ENCODE data around the gene SMG1.

DNA sequence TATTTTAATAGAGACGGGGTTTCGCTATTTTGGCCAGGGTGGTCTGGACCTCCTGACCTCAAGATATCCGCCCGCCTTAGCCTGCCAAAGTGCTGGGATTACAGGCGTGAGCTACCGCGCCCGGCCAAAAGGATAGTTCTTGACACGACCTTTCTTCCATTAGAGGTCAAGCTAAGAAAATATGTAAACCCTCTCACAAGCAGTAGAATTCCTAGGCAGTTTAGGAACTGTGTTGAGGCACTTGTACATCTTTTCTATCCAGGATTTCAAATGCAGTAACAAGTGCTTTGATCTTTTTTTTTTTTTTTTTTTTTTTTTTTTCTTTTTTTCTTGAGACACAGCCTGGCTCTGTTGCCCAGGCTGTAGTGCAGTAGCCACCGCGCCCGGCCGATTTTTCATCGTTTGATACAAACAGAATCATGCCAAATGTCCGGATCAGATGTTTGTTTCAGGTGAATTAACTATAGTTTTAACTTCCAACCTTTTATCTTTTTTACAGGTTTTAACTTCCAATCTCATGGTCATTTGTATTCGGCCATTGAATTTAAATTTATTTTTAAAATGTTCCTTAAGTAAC lies 123.4 kb downstream of the SMG1 start:
- TF ChIP-seq, protein P1, sequence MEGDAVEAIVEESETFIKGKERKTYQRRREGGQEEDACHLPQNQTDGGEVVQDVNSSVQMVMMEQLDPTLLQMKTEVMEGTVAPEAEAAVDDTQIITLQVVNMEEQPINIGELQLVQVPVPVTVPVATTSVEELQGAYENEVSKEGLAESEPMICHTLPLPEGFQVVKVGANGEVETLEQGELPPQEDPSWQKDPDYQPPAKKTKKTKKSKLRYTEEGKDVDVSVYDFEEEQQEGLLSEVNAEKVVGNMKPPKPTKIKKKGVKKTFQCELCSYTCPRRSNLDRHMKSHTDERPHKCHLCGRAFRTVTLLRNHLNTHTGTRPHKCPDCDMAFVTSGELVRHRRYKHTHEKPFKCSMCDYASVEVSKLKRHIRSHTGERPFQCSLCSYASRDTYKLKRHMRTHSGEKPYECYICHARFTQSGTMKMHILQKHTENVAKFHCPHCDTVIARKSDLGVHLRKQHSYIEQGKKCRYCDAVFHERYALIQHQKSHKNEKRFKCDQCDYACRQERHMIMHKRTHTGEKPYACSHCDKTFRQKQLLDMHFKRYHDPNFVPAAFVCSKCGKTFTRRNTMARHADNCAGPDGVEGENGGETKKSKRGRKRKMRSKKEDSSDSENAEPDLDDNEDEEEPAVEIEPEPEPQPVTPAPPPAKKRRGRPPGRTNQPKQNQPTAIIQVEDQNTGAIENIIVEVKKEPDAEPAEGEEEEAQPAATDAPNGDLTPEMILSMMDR (IDR thresholded peaks at IDR 0.05 in 8 of 11, conservative IDR thresholded peaks at IDR 0.05 in 3 of 11) = no peak
- TF ChIP-seq POLR2A (IDR thresholded peaks at IDR 0.05) = no peak

Measured in spleen (tissue), 7 donors.